Measurements from ENCODE around the gene HTR3E. TPM values are rescaled to one million over a fixed set of nuclear protein-coding genes. Genes with fewer than 3 reads are reported as not detected.
"Not testable (repeated sequence)": the region's sequence is repeated elsewhere in the genome, so short reads cannot be mapped to it uniquely, and the experiment has no call there.

Gene HTR3E
- total RNA-seq, 1 experiment from 2014 or later = not detected

DNA sequence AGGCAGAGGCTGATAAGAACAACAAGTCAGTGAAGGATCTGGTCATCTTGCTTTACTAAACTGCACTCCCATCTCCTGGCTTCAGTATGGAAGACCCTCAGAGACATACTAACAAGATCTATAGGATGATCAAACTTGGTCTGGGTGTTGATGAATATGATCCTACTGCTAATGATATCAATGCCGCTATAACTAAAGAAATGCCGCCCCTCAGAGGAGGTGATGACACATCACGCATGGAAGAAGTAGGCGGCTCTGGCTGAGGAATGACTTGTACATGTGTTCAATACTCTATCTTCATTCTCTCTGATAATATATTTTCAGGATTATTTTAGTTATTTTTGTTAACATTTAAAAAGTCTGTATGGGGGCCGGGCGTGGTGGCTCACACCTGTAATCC lies 20.8 kb downstream of the HTR3E start:
- TF ChIP-seq, protein P1, sequence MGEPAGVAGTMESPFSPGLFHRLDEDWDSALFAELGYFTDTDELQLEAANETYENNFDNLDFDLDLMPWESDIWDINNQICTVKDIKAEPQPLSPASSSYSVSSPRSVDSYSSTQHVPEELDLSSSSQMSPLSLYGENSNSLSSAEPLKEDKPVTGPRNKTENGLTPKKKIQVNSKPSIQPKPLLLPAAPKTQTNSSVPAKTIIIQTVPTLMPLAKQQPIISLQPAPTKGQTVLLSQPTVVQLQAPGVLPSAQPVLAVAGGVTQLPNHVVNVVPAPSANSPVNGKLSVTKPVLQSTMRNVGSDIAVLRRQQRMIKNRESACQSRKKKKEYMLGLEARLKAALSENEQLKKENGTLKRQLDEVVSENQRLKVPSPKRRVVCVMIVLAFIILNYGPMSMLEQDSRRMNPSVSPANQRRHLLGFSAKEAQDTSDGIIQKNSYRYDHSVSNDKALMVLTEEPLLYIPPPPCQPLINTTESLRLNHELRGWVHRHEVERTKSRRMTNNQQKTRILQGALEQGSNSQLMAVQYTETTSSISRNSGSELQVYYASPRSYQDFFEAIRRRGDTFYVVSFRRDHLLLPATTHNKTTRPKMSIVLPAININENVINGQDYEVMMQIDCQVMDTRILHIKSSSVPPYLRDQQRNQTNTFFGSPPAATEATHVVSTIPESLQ (CRISPR knock-in tag; IDR thresholded peaks at IDR 0.05) = no peak
- TF ChIP-seq CREM (CRISPR knock-in tag; IDR thresholded peaks at IDR 0.05) = no peak
- no peak for TF ChIP-seq ZNF317 (CRISPR knock-in tag; IDR thresholded peaks at IDR 0.05; ENCODE audit: borderline replicate concordance, low read depth)
- TF ChIP-seq, protein P2, sequence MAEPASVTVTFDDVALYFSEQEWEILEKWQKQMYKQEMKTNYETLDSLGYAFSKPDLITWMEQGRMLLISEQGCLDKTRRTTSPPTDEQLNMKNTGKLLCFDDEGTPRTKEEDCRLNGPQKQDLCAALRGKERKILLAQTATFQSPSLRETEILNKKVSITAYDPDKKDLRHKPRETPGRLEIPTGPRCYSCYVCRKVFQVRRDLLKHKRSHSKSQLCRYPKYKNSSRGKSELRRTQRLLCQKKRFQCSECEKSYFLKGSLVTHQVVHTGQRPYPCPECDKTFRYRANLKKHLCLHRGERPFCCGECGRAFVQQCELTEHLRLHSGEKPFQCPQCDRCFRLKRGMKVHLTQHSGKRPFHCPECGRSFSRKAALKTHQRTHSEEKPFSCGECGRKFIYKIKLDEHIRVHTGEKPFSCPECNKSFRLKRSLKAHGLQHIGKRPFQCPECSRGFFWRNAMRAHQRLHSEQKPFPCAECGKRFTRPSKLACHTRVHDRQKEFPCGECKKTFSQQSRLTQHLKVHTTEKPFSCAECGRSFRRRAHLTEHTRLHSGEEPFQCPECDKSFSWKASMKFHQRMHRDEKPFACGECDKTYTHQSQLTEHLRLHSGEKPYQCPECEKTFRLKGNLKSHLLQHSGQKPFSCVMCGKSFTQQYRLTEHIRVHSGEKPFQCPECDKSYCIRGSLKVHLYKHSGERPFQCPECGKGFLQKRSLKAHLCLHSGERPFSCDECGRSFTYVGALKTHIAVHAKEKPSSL (CRISPR knock-in tag; conservative IDR thresholded peaks at IDR 0.05) = no peak
- TF ChIP-seq, protein P3, sequence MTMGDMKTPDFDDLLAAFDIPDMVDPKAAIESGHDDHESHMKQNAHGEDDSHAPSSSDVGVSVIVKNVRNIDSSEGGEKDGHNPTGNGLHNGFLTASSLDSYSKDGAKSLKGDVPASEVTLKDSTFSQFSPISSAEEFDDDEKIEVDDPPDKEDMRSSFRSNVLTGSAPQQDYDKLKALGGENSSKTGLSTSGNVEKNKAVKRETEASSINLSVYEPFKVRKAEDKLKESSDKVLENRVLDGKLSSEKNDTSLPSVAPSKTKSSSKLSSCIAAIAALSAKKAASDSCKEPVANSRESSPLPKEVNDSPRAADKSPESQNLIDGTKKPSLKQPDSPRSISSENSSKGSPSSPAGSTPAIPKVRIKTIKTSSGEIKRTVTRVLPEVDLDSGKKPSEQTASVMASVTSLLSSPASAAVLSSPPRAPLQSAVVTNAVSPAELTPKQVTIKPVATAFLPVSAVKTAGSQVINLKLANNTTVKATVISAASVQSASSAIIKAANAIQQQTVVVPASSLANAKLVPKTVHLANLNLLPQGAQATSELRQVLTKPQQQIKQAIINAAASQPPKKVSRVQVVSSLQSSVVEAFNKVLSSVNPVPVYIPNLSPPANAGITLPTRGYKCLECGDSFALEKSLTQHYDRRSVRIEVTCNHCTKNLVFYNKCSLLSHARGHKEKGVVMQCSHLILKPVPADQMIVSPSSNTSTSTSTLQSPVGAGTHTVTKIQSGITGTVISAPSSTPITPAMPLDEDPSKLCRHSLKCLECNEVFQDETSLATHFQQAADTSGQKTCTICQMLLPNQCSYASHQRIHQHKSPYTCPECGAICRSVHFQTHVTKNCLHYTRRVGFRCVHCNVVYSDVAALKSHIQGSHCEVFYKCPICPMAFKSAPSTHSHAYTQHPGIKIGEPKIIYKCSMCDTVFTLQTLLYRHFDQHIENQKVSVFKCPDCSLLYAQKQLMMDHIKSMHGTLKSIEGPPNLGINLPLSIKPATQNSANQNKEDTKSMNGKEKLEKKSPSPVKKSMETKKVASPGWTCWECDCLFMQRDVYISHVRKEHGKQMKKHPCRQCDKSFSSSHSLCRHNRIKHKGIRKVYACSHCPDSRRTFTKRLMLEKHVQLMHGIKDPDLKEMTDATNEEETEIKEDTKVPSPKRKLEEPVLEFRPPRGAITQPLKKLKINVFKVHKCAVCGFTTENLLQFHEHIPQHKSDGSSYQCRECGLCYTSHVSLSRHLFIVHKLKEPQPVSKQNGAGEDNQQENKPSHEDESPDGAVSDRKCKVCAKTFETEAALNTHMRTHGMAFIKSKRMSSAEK (CRISPR knock-in tag; IDR thresholded peaks at IDR 0.05; ENCODE audit: borderline replicate concordance) = no peak
- ATAC-seq = no peak
- no peak for DNase-seq (ENCODE audit: low spot score)
- Mint-ChIP-seq H3K36me3 (no peaks in the 10 kb centered on the region), H3K4me1 (no peaks in the 10 kb centered on the region), H3K4me3 (no peak overlapping the region), H3K27ac (no peak overlapping the region), H3K9me3 (no peaks in the 10 kb centered on the region), H3K27me3 (ENCODE audit: low read depth) (peaks cover 4% of the 10 kb centered on the region; the same call in 1 of the 2 replicates)
- ChIA-PET CTCF (interaction anchor here (0.7 kb wide), 1 partner anchor 28 kb away, joined by 4 read pairs; no protein-coding TSS in a partner anchor), POLR2A (no interaction called here)

DNA sequence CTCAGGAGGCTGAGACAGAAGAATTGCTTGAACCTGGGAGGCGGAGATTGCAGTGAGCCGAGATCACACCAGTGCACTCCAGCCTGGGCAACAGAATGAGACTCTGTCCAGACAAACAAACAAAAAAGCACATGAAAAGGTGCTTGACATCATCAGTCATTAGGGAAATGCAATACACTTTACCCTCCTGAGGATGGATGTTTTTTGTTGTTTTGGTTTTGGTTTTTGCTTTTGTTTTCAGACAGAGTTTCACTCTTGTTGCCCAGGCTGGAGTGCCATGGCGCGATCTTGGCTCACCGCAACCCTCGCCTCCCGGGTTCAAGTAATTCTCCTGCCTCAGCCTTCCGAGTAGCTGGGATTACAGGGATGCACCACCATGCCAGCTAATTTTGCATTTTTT lies 24.2 kb downstream of the HTR3E start:
- H3K36me3 Mint-ChIP-seq; DNase-seq (ENCODE audit: low spot score); H3K27me3 Mint-ChIP-seq (ENCODE audit: low read depth); H3K4me3 Mint-ChIP-seq; CTCF ChIA-PET; H3K27ac Mint-ChIP-seq; H3K9me3 Mint-ChIP-seq; H3K4me1 Mint-ChIP-seq; ATAC-seq: not testable (repeated sequence)
- POLR2A ChIA-PET = interaction anchor here (0.6 kb wide), 1 partner anchor 22 kb away, joined by 3 read pairs; no protein-coding TSS in a partner anchor

DNA sequence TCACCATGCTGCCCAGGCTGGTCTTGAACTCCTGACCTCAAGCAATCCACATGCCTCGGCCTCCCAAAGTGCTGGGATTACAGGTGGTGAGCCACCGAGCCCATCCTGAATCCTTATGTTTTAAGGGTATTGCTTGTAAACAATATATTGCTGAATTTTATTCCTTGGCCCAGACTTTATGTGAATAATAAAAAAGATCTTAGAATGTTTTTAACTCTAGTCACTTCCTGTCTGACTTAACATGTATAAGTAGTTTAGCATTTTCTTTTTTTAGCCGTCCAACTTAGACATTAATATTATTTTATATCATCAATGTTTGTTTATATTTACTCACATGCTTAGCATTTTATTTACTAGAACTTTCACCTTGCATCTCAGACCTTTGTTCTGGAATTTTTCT lies 29.1 kb downstream of the HTR3E start:
- Mint-ChIP-seq H3K36me3 (no peaks in the 10 kb centered on the region), H3K4me1 (peaks cover 2% of the 10 kb centered on the region; the same call in 1 of the 2 replicates), H3K27ac (no peak overlapping the region), H3K27me3 (ENCODE audit: low read depth) (peaks cover 2% of the 10 kb centered on the region; the same call in 1 of the 2 replicates), H3K9me3 (no peaks in the 10 kb centered on the region), H3K4me3 (no peak overlapping the region)
- ATAC-seq = no peak
- ChIA-PET POLR2A (no interaction called here), CTCF (no interaction called here)
- DNase-seq (ENCODE audit: low spot score) = no peak
- no peak for TF ChIP-seq FOXJ3 (CRISPR knock-in tag; IDR thresholded peaks at IDR 0.05; ENCODE audit: borderline replicate concordance)
- TF ChIP-seq, protein P4, sequence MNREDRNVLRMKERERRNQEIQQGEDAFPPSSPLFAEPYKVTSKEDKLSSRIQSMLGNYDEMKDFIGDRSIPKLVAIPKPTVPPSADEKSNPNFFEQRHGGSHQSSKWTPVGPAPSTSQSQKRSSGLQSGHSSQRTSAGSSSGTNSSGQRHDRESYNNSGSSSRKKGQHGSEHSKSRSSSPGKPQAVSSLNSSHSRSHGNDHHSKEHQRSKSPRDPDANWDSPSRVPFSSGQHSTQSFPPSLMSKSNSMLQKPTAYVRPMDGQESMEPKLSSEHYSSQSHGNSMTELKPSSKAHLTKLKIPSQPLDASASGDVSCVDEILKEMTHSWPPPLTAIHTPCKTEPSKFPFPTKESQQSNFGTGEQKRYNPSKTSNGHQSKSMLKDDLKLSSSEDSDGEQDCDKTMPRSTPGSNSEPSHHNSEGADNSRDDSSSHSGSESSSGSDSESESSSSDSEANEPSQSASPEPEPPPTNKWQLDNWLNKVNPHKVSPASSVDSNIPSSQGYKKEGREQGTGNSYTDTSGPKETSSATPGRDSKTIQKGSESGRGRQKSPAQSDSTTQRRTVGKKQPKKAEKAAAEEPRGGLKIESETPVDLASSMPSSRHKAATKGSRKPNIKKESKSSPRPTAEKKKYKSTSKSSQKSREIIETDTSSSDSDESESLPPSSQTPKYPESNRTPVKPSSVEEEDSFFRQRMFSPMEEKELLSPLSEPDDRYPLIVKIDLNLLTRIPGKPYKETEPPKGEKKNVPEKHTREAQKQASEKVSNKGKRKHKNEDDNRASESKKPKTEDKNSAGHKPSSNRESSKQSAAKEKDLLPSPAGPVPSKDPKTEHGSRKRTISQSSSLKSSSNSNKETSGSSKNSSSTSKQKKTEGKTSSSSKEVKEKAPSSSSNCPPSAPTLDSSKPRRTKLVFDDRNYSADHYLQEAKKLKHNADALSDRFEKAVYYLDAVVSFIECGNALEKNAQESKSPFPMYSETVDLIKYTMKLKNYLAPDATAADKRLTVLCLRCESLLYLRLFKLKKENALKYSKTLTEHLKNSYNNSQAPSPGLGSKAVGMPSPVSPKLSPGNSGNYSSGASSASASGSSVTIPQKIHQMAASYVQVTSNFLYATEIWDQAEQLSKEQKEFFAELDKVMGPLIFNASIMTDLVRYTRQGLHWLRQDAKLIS (CRISPR knock-in tag; IDR thresholded peaks at IDR 0.05; ENCODE audit: borderline replicate concordance) = no peak
- no peak for TF ChIP-seq SP1 (CRISPR knock-in tag; conservative IDR thresholded peaks at IDR 0.05)
- TF ChIP-seq, protein P5, sequence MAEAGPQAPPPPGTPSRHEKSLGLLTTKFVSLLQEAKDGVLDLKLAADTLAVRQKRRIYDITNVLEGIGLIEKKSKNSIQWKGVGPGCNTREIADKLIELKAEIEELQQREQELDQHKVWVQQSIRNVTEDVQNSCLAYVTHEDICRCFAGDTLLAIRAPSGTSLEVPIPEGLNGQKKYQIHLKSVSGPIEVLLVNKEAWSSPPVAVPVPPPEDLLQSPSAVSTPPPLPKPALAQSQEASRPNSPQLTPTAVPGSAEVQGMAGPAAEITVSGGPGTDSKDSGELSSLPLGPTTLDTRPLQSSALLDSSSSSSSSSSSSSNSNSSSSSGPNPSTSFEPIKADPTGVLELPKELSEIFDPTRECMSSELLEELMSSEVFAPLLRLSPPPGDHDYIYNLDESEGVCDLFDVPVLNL (CRISPR knock-in tag; IDR thresholded peaks at IDR 0.05; ENCODE audit: borderline replicate concordance, low read depth) = no peak
- TF ChIP-seq, protein P6, sequence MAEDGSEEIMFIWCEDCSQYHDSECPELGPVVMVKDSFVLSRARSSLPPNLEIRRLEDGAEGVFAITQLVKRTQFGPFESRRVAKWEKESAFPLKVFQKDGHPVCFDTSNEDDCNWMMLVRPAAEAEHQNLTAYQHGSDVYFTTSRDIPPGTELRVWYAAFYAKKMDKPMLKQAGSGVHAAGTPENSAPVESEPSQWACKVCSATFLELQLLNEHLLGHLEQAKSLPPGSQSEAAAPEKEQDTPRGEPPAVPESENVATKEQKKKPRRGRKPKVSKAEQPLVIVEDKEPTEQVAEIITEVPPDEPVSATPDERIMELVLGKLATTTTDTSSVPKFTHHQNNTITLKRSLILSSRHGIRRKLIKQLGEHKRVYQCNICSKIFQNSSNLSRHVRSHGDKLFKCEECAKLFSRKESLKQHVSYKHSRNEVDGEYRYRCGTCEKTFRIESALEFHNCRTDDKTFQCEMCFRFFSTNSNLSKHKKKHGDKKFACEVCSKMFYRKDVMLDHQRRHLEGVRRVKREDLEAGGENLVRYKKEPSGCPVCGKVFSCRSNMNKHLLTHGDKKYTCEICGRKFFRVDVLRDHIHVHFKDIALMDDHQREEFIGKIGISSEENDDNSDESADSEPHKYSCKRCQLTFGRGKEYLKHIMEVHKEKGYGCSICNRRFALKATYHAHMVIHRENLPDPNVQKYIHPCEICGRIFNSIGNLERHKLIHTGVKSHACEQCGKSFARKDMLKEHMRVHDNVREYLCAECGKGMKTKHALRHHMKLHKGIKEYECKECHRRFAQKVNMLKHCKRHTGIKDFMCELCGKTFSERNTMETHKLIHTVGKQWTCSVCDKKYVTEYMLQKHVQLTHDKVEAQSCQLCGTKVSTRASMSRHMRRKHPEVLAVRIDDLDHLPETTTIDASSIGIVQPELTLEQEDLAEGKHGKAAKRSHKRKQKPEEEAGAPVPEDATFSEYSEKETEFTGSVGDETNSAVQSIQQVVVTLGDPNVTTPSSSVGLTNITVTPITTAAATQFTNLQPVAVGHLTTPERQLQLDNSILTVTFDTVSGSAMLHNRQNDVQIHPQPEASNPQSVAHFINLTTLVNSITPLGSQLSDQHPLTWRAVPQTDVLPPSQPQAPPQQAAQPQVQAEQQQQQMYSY (CRISPR knock-in tag; IDR thresholded peaks at IDR 0.05) = no peak
